Measurements from ENCODE around the gene TMEM9. TPM values are rescaled to one million over a fixed set of nuclear protein-coding genes. Genes with fewer than 3 reads are reported as not detected.

TMEM9 gene
- total and polyA plus RNA-seq, 4 donors: 30.5 to 59.5 (median 49.0) TPM

DNA sequence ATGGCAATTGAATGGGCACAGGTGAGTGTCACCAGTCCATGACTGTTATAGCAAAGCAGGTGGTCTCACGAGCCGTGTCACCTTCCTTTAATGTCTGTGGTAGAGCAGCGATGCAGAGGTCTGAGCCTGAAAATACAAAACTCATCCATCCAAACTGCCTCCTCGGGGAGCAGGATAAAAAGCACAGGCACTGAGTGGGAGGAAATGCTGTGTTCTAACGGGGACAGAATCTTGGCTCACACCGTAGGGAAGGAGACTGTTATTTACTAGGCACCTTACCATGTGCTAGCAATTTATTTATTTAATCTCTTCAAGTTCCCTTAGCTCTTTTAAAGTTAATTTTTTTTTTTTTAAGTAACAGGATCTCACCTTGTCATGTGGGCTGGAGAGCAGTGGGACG lies 28.5 kb downstream of the TMEM9 start:
- no peak overlapping the region for H3K4me3 ChIP-seq (ENCODE audit: low read depth in 1 of 3, low read length in 3 of 3)

DNA sequence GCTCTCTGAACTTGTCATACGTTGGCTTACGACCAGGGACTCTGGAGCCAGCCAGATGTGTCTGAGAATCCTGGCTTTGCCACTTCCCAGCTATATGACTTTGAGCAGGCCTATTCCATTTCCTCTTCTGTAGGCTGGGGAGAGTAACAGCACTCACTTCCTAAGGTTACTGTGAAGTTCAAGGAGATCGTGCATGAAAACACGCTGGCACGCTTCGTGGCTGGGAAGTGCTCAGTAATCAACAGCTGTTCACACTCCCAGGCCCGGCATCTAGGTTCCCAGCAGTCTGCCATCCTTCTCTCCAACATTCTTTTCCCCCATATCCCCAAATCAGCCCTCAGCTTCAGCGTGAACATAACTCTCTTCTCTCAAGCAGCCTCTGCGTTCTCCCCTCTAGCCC lies 29.3 kb downstream of the TMEM9 start:
- no peaks in the 10 kb centered on the region for H3K9me3 ChIP-seq (ENCODE audit: control insufficient read depth in 4 of 4, low read length in 3 of 4)
- no peaks in the 10 kb centered on the region for H3K27me3 ChIP-seq (ENCODE audit: control insufficient read depth in 4 of 4, insufficient read depth in 4 of 4, low read length in 3 of 4)
- H3K4me3 ChIP-seq (ENCODE audit: low read depth in 1 of 3, low read length in 3 of 3): no peak overlapping the region
- DNase-seq (ENCODE audit: low spot score): no peak
- WGBS: 82% methylated on average over 9 of the region's 9 CpGs
- no peaks in the 10 kb centered on the region for H3K4me1 ChIP-seq (ENCODE audit: control insufficient read depth in 4 of 4, insufficient read depth in 4 of 4, low read length in 3 of 4)
- H3K27ac ChIP-seq (ENCODE audit: low read depth in 1 of 2, low read length in 2 of 2): no peak overlapping the region
- no peaks in the 10 kb centered on the region for H3K36me3 ChIP-seq (ENCODE audit: control insufficient read depth in 4 of 4, insufficient read depth in 3 of 4, low read depth in 1 of 4, low read length in 3 of 4)
- H3K9ac ChIP-seq (ENCODE audit: low read depth in 1 of 2, low read length in 2 of 2): no peak overlapping the region
- no peak for TF ChIP-seq GABPA (IDR thresholded peaks at IDR 0.05 in 1 of 2, conservative IDR thresholded peaks at IDR 0.05 in 1 of 2)
- TF ChIP-seq, protein P1, sequence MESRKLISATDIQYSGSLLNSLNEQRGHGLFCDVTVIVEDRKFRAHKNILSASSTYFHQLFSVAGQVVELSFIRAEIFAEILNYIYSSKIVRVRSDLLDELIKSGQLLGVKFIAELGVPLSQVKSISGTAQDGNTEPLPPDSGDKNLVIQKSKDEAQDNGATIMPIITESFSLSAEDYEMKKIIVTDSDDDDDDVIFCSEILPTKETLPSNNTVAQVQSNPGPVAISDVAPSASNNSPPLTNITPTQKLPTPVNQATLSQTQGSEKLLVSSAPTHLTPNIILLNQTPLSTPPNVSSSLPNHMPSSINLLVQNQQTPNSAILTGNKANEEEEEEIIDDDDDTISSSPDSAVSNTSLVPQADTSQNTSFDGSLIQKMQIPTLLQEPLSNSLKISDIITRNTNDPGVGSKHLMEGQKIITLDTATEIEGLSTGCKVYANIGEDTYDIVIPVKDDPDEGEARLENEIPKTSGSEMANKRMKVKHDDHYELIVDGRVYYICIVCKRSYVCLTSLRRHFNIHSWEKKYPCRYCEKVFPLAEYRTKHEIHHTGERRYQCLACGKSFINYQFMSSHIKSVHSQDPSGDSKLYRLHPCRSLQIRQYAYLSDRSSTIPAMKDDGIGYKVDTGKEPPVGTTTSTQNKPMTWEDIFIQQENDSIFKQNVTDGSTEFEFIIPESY (IDR thresholded peaks at IDR 0.05): no peak
- TF ChIP-seq, protein P2, sequence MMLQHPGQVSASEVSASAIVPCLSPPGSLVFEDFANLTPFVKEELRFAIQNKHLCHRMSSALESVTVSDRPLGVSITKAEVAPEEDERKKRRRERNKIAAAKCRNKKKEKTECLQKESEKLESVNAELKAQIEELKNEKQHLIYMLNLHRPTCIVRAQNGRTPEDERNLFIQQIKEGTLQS (IDR thresholded peaks at IDR 0.05): no peak
- TF ChIP-seq RAD21 (IDR thresholded peaks at IDR 0.05): no peak
- TF ChIP-seq HNF4A (conservative IDR thresholded peaks at IDR 0.05): no peak
- TF ChIP-seq, protein P3, sequence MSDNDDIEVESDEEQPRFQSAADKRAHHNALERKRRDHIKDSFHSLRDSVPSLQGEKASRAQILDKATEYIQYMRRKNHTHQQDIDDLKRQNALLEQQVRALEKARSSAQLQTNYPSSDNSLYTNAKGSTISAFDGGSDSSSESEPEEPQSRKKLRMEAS (IDR thresholded peaks at IDR 0.05): no peak
- TF ChIP-seq SP1 (IDR thresholded peaks at IDR 0.05): no peak
- no peak for TF ChIP-seq NR2F2 (IDR thresholded peaks at IDR 0.05)
- no peak for TF ChIP-seq JUND (IDR thresholded peaks at IDR 0.05)
- TF ChIP-seq RXRA (IDR thresholded peaks at IDR 0.05): no peak

More for the DNA sequence above, 28.5 kb downstream of the TMEM9 start:
- H3K27ac ChIP-seq (ENCODE audit: low read depth in 1 of 2, low read length in 2 of 2): no peak overlapping the region
- no peak for DNase-seq (ENCODE audit: low spot score)
- TF ChIP-seq SP1 (IDR thresholded peaks at IDR 0.05) (no peak), YY1 (IDR thresholded peaks at IDR 0.05) (no peak), FOXA2 (IDR thresholded peaks at IDR 0.05) (no peak), EGR1 (IDR thresholded peaks at IDR 0.05; ENCODE audit: low read depth in 2 of 2) (no peak), NR2F2 (IDR thresholded peaks at IDR 0.05) (no peak), GABPA (IDR thresholded peaks at IDR 0.05 in 1 of 2, conservative IDR thresholded peaks at IDR 0.05 in 1 of 2) (no peak), FOXA1 (IDR thresholded peaks at IDR 0.05) (no peak), RAD21 (IDR thresholded peaks at IDR 0.05) (no peak), HNF4G (IDR thresholded peaks at IDR 0.05) (no peak), JUND (IDR thresholded peaks at IDR 0.05) (no peak), TAF1 (conservative IDR thresholded peaks at IDR 0.05) (no peak), HNF4A (conservative IDR thresholded peaks at IDR 0.05) (no peak), RXRA (IDR thresholded peaks at IDR 0.05) (no peak)
- TF ChIP-seq, protein P4, sequence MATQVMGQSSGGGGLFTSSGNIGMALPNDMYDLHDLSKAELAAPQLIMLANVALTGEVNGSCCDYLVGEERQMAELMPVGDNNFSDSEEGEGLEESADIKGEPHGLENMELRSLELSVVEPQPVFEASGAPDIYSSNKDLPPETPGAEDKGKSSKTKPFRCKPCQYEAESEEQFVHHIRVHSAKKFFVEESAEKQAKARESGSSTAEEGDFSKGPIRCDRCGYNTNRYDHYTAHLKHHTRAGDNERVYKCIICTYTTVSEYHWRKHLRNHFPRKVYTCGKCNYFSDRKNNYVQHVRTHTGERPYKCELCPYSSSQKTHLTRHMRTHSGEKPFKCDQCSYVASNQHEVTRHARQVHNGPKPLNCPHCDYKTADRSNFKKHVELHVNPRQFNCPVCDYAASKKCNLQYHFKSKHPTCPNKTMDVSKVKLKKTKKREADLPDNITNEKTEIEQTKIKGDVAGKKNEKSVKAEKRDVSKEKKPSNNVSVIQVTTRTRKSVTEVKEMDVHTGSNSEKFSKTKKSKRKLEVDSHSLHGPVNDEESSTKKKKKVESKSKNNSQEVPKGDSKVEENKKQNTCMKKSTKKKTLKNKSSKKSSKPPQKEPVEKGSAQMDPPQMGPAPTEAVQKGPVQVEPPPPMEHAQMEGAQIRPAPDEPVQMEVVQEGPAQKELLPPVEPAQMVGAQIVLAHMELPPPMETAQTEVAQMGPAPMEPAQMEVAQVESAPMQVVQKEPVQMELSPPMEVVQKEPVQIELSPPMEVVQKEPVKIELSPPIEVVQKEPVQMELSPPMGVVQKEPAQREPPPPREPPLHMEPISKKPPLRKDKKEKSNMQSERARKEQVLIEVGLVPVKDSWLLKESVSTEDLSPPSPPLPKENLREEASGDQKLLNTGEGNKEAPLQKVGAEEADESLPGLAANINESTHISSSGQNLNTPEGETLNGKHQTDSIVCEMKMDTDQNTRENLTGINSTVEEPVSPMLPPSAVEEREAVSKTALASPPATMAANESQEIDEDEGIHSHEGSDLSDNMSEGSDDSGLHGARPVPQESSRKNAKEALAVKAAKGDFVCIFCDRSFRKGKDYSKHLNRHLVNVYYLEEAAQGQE (IDR thresholded peaks at IDR 0.05): no peak
- TF ChIP-seq, protein P1 (IDR thresholded peaks at IDR 0.05): no peak
- TF ChIP-seq, protein P3 (IDR thresholded peaks at IDR 0.05): no peak
- TF ChIP-seq, protein P5, sequence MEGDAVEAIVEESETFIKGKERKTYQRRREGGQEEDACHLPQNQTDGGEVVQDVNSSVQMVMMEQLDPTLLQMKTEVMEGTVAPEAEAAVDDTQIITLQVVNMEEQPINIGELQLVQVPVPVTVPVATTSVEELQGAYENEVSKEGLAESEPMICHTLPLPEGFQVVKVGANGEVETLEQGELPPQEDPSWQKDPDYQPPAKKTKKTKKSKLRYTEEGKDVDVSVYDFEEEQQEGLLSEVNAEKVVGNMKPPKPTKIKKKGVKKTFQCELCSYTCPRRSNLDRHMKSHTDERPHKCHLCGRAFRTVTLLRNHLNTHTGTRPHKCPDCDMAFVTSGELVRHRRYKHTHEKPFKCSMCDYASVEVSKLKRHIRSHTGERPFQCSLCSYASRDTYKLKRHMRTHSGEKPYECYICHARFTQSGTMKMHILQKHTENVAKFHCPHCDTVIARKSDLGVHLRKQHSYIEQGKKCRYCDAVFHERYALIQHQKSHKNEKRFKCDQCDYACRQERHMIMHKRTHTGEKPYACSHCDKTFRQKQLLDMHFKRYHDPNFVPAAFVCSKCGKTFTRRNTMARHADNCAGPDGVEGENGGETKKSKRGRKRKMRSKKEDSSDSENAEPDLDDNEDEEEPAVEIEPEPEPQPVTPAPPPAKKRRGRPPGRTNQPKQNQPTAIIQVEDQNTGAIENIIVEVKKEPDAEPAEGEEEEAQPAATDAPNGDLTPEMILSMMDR (IDR thresholded peaks at IDR 0.05; ENCODE audit: low read depth, low read length, missing input control): no peak
- TF ChIP-seq, protein P2 (IDR thresholded peaks at IDR 0.05): no peak
- 82% methylated on average over 7 of the region's 7 CpGs for WGBS
- no peaks in the 10 kb centered on the region for H3K27me3 ChIP-seq (ENCODE audit: control insufficient read depth in 4 of 4, insufficient read depth in 4 of 4, low read length in 3 of 4)
- no peaks in the 10 kb centered on the region for H3K9me3 ChIP-seq (ENCODE audit: control insufficient read depth in 4 of 4, low read length in 3 of 4)
- H3K4me1 ChIP-seq (ENCODE audit: control insufficient read depth in 4 of 4, insufficient read depth in 4 of 4, low read length in 3 of 4): no peaks in the 10 kb centered on the region
- no peaks in the 10 kb centered on the region for H3K36me3 ChIP-seq (ENCODE audit: control insufficient read depth in 4 of 4, insufficient read depth in 3 of 4, low read depth in 1 of 4, low read length in 3 of 4)
- no peak overlapping the region for H3K9ac ChIP-seq (ENCODE audit: low read depth in 1 of 2, low read length in 2 of 2)

Measured in liver (tissue), 9 donors.